Cardiac fibroblast (primary cell): ENCODE data around the gene GPA33.

Experiments
- DNase-seq, 2 donors: peaks; one replicate each; pipeline versions ENCODE4 v3.0.0 to v3.0.0-alpha.2; 2010; ENCODE audit warnings: low read depth in 2 of 2
- H3K4me3 ChIP-seq, 2 donors: replicated peaks in 1 of 2; 1 replicate in 1 of 2; 2 replicates in 1 of 2; pipeline ENCODE4 v1.5.1; 2011; ENCODE audit warnings: low read depth in 2 of 2, low read length in 2 of 2, mild to moderate bottlenecking in 2 of 2, moderate library complexity in 1 of 2
- TF ChIP-seq, protein P1 (sequence below): IDR thresholded peaks from one replicate; pipeline ENCODE4 v1.5.1; 2011; ENCODE audit warnings: low read depth, mild to moderate bottlenecking, low read length, inconsistent platforms

The GPA33 gene

DNA sequence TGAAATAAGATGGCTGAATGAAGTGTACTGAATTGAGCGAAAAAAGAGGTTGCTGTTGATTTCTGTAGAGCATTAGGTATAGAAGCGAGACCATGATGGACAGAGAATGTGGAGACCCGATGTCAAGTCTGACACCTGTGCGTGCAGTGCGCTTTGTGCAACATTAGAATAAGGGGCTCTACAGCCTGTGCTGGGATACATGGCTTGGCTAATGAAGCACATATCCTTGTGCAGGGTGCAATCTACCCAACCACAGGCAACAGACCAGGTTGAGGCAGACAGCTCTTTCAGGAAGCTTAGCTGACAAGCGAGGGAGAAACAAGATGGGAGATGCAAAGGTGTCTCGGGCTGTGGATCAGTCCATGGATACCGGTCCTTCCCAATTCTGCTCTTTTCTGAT, 18.9 kb downstream of the GPA33 start:
- DNase-seq: no peak
- no peak overlapping the region for H3K4me3 ChIP-seq
- TF ChIP-seq, protein P1, sequence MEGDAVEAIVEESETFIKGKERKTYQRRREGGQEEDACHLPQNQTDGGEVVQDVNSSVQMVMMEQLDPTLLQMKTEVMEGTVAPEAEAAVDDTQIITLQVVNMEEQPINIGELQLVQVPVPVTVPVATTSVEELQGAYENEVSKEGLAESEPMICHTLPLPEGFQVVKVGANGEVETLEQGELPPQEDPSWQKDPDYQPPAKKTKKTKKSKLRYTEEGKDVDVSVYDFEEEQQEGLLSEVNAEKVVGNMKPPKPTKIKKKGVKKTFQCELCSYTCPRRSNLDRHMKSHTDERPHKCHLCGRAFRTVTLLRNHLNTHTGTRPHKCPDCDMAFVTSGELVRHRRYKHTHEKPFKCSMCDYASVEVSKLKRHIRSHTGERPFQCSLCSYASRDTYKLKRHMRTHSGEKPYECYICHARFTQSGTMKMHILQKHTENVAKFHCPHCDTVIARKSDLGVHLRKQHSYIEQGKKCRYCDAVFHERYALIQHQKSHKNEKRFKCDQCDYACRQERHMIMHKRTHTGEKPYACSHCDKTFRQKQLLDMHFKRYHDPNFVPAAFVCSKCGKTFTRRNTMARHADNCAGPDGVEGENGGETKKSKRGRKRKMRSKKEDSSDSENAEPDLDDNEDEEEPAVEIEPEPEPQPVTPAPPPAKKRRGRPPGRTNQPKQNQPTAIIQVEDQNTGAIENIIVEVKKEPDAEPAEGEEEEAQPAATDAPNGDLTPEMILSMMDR: no peak

DNA sequence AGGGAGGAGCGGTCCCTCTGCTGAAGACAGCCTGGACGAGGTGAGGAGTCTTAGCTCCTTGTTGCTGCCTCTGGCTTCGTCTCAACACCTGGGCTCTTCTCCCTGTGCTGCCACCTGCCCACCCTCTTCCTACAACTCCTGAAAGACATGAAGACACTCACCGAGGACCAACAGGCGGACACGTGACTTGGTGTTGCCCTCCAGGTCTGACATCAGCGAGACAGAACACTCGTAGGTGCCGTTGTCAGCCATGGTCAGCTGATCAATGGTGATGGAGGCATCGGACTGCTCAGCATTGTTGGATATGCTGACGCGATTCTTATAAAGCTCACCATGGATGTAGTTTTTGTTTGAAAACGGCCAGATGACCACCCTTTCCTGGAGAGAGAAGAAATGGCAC, 21.4 kb downstream of the GPA33 start:
- no peak for DNase-seq
- H3K4me3 ChIP-seq: no peak overlapping the region
- TF ChIP-seq, protein P1: no peak

DNA sequence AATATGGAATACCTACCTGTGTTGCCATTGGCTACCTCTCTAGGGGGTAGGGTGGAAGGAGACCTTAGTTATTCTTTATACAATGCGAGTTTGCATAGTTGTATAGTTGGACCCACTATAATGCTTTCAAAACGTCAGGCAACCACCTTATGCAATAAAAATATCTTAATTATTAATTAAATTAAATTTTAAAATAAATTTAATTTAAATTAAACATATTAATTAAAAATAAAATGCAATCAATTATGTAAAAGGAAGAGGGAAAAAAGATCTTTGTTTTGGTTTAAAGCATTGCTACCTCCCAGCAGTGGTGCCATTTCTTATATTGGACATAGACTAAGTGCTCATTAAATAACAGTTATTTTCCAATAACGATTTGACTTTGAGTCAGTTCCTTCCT, 22.3 kb downstream of the GPA33 start:
- TF ChIP-seq, protein P1: no peak

DNA sequence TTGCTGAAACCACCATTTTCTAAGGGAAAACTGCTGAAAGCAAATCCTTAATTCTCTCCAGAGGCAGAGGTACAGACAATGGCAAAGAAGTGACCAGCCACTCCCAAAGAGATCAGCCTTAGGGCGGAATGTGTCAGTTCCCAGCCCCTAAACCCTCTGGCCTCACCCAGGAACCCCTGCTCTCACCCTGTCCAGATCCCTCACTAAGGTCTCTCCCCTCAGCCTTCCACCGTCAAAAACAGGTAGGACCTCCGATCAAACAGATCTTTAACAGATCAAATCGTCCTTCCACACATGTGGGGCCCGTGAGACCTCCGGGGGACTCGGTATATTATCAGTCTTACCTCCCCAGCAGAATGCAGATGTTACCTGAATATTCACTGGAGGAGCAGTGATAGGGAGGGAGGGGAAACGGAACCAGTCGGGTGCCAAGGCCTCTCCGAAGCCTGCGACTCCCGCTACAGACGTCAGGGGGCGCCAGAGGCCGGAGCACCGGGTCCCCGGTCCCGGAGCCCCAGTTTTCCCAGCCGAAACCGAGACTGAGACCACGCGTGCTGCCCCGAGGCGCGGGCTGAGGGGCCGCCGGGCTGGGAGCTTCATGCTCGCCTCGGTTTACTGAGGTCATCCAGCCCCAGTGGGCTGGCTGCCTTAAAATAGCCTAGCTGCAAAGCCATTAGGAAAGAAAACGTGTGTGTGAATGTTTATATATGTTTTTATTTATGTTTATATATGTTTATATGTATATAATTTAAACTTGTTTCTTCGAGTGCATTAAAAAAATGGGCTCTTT, 23.6 kb downstream of the GPA33 start:
- DNase-seq: peak; percentile 50 to 59
- peak overlapping the region; percentile 32 to 34 for H3K4me3 ChIP-seq
- TF ChIP-seq, protein P1: peak; percentile 94

More for the DNA sequence above, 22.3 kb downstream of the GPA33 start:
- DNase-seq: no peak
- H3K4me3 ChIP-seq: no peak overlapping the region

DNA sequence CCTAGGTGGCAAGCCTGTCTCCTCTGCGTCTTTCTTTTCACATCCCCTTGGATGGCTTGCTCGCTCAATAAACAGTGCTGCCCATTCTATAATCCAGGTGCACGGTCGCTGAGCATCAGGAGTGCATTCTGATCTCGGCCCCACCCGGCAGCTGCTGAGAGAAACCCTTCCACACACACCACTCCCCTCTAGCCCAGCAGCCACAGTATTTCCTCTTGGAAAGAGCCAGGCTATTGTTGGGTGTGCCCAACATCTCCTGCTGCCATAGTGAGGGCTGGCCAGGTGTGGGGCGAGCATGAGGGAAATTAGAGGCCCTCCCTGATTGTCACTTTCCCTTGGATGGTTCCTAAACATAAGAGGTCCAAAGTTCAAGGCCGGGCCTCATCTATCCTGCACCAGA, 24.7 kb downstream of the GPA33 start:
- DNase-seq: no peak
- H3K4me3 ChIP-seq: no peak overlapping the region
- TF ChIP-seq, protein P1: no peak

DNA sequence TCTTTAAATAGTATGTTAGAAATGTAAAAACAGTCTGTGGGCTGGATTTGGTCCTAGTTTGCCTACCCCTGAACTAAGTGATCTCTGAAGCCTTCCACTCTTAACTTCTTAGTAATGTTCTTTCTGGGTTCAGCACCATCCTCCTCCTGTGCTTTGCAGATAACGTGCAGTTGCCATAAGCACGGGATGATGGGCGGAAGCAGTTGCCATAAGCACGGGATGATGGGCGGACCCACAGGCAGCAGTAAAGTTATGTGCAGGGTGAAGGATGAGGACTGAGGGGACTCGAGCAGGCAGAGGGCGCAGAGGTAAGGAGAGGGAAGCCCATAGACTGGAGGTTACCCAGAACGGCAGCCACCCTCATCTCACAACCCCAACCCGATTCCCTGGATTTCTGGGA, 25.6 kb downstream of the GPA33 start:
- no peak for DNase-seq
- TF ChIP-seq, protein P1: no peak
- H3K4me3 ChIP-seq: no peak overlapping the region

DNA sequence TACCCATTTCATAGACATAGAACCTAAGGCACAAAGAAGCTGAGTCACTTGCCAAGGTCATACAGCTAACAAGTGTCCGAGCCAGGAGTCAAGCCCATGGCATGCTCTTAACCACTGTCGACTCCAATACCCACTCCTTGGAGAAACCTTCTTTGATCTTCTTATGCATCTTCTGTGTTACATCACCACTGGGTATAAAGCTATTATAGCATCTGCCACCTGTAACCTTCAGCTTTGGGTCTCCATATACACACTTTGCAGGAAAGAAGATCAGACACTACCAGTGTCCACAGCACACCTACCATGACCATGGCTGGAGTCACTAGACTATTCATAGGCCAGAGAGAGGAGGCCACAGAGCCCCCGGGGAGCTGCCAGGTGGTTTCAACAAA, 29.1 kb downstream of the GPA33 start:
- DNase-seq: no peak
- TF ChIP-seq, protein P1: no peak
- no peak overlapping the region for H3K4me3 ChIP-seq
